Stimulated activated CD4-positive, alpha-beta T cell treated with anti-CD3 and anti-CD28 coated beads, Interleukin-1b, Interleukin-23, amount 100 ng/mL, for 4 hours (primary cell): ENCODE results near the gene SCAI.
"Not testable (repeated sequence)": the region's sequence is repeated elsewhere in the genome, so short reads cannot be mapped to it uniquely, and the experiment has no call there.

Experiments
- DNase-seq, 2 donors: peaks; one replicate each; pipeline ENCODE4 v3.0.0-alpha.2; 2020; ENCODE audit warnings: low read depth in 2 of 2

SCAI gene

DNA sequence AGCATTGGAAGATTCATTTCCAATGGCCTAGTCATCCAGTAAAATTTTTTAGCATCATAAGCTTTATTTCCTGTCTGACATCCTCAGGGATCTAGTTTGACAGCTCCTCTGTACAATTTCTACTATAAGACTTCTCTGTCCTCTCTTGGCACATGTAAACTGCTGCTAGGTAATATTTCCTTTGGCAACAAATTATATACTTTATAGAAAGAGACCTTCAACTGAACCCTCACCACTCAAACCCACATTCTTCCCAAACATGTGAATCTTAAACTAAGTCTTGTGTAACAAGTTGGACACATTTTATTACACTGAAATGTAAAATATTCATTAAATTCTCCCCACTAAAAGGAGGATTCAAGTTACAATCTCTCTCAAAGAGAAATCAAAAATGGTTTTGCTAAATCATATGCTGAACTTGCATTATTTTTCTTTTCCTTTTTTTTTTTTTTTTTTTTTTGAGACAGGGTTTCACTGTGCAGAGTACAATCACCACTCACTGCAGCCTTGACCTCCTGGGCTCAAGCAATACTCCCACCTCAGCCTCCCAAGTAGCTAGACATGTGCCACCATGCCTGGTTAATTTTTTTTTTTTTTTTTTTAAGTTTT lies 36.9 kb downstream of the SCAI start:
- no peak for DNase-seq

DNA sequence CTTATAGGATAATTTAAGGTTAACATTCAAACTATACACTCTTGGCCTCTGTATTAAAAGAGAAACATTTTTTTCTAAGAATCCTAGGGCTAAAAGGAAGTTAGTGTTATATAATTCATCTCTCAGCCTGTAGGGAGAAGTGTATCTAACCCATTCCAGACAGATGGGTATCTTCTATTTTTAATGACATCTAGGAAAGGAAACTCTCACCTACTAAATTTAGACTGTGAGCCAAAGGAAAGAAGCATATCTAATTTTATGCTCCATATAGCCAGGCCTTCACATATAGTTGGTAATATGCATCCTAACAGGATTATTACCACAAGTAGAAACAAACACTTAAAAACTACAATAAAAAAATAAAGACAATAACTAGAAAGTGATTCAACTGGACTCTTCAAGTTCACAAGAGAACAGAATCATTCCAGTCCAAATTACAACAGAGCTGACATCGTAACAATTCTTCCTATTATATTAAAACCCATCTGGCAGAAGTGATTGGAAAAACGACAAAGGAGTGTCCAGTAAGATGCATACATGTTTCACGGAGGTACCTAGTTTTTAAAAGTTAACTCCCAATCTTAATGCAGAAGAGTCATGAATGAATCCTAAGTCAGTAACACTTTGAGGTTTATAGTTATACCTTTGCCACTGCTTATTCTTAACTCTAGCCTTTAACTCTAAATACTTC lies 39.4 kb downstream of the SCAI start:
- DNase-seq = no peak

DNA sequence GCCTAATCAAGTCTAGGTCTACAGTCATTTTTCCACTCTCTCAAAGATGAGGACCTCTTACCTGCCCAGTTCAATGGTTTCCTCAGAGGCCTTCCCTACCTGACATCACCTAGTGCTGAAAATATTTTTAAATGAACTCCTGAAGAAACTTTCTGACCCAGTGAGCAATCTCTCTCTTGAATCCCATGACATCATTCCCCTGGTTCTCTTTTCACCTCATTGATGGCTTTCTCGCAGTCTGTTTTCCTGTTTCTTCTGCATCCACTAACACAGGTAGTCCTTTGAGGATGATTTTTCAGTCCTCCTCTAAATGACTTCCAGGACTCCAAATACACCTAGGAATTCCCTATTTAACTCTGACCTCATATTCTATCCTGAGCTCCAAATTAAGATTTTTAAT lies 40.3 kb downstream of the SCAI start:
- no peak for DNase-seq

DNA sequence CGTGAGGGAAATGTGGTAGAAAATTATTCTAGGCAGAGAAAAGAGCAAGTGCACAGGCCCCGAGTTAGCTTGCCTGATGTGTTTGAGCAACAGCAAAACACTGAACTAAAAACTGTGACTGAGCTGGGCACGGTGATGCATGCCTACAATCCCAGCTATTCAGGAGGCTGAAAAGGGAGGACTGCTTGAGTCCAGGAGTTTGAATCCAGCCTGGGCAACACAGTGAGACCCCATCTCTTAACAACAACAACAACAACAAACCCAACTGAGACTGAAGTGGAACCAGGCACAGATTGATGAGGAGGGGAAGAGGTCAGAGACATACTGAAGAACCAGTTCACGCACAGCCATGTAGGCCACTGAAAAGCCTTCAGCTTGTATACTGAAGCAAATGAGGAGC lies 42.5 kb downstream of the SCAI start:
- DNase-seq = no peak

DNA sequence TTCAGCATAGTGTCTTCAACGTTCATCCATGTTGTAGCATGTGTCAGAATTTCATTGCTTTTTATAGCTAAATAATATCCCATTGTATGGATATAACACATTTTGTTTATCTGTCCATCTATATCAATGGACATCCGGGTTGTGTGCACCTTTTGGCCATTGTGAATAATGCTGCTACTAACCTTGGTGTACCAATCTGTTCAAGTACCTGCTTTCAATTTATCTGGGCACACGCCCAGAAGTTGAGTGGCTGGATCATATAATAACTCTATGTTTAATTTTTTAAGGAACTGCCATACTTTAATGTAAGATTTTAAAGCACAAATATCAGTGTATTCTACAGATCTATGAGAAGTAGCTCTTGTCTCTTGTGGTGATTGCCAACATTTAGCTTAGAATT lies 43.5 kb downstream of the SCAI start:
- no peak for DNase-seq

DNA sequence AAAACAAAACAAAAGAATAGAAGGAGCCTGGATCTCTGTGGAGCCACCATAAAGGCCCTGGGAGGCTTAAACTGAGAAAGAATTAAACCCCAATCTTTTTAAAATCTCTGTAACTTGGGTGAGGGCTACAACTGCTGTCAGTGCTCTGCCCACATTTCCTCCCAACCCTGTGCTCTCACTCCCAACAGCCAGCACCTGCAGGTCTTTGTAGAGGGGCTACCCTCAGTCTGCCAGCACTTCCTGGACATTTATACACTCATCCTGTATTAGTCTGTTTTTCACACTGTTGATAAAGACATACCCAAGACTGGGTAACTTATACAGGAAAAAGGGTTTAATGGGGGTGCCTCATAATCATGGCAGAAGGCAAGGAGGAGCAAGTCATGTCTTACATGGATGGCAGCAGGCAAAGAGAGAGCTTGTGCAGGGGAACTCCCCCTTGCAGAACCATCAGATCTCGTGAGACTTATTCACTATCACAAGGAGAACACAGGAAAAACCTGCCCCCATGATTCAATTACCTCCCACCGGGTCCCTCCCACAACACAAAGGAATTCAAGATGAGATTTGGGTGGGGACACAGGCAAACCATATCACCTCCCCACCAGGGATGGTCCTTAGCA lies 47.4 kb downstream of the SCAI start:
- DNase-seq = no peak

DNA sequence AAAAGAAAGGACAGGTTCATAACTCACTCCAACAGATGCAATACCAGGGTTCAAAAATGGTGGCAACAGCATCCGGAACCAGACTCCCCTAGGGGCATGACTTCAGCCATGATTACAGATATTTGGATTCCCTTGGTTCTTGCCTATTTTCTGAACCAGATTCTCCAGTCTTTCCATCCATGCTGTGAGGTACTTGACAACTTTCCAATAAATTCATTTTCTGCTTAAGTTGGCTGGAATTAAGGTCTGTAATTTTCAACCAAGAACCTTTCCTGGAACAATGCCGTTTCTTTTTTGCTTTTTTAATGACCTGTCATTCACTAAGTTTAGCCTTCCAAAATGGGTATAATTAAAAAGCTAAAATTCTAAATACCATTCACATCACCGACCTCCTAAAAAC lies 52.2 kb downstream of the SCAI start:
- DNase-seq = no peak

DNA sequence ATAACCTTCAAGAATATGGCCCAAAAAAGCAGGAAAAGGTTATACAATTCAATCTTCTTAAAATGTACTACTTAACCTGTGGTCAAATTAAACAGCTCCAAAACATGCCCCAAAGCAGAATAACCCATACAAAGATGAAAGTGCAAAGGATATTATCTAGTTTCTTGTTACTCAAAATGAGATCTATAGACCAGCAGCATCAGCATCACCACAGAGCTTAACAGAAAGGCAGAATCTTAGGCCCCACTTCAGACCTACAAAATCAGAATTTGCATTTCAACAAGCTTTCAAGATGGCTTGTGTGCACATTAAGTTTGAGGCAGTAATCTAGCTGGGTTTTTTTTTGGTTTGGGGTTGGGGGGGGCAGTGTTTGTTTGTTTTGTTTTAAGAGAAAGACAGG lies 54.0 kb downstream of the SCAI start:
- no peak for DNase-seq

DNA sequence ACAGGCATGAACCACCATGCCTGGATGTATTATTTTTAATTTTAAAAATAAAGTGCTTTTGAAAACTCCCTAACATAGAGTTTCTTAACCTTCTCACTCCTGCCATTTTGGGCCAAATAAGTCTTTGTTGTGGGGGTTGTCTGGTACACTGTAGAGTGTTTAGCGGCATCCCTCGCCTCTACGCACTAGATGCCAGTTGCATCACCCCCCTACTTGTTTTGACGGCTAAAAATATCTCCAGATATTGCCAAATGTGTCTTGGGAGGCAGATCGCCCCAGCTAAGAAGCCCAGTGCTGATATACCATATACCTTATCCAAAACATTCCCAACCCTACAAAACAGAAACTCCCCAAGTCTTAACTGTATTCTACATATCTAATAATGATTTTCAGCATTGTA lies 54.6 kb downstream of the SCAI start:
- no peak for DNase-seq

DNA sequence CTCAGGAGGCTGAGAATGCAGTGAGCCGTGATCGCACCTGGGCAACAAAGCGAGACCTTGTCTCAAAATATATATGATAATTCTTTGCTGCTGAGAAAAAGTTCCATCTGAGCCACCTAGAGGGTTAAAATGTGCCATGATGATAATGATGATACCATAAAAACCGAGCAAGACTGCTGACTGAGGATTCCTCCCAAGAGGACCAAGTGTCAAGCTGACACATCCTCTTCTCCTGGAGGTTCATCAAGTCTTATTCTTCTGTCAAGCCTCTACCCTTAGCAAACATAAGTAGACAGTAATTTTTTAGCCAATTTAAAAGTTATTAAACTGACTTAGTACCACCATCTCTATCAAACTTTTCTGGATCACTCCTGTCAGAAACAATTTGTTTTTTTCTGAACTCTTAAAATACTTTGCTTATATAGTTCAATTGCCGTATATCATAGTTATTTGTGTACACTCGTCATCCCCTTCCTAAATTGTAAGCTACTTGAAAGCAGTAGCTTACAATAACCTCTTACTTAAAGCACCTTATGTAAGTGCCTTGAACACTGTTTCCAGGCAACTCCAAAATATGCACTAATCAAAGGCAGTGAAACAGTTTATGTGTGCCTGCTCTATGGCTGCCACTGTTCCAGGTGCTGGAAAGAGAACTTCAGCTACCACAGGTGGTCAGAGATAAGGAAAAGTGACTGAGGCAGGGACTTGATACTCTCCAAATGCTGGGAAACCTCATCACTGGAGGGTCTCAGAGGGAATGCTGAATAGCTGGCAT lies 57.4 kb downstream of the SCAI start:
- DNase-seq = no peak

DNA sequence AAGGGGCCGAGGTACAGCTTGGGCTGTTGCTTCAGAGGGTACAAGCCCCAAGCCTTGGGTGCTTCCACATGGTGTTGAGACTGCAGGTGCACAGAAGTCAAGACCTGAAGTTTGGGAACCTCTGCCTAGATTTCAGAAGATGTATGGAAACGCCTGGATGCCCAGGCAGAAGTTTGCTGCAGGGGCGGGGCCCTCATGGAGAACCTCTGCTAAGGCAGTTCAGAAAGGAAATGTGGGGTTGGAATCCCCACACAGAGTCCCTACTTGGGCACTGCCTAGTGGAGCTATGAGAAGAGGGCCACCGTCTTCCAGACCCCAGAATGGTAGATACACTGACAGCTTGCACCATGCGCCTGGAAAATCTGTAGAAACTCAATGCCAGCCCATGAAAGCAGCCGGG lies 61.1 kb downstream of the SCAI start:
- DNase-seq = not testable (repeated sequence)

DNA sequence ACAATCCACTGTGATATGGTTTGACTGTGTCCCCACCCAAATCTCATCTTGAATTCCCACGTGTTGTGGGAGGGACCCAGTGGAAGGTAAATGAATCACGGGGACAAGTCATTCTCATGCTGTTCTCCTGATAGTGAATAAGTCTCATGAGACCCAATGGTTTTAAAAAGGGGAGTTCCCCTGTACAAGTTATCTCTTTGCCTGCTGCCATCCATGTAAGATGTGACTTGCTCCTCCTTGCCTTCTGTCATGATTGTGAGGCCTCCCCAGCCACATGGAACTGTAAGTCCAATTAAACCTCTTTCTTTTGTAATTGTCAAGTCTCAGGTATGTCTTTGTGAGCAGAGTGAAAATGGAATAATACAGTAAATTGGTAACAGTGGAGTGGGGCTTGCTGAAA lies 62.5 kb downstream of the SCAI start:
- DNase-seq = not testable (repeated sequence)

DNA sequence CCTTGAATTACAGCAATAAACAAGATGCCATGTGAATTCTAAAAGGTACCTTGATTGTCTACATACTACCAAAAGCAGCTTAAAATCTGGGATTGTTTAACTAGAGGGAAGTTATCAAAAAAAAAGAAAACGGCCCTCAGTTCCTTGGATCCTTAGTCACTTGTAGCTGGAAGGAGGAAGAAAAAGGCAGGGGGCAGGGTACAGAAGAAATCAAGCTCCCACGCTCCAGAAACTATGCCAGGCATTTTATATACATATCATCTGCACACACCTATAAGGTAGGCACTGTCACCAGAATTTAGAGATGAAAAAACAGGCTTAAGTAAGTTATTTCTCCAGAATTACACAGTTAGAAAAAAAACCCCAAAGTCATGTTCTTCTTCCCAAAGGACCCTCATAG lies 63.4 kb downstream of the SCAI start:
- DNase-seq = no peak

DNA sequence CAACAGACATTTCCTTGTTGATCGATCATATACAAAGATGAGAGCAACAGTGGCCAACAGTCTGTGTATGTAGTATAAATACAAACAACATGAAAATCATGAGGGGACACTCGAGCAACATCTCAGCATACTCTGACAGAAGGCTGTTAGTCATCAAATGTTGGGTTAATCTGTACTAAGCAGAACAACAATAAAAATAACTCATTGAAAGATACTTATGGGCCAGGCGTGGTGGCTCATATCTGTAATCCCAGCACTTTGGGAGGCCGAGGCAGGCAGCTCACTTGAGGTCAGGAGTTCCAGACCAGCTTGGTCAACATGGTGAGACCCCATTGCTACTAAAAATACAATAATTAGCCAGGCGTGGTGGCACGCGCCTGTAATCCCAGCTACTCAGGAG lies 67.3 kb downstream of the SCAI start:
- no peak for DNase-seq

DNA sequence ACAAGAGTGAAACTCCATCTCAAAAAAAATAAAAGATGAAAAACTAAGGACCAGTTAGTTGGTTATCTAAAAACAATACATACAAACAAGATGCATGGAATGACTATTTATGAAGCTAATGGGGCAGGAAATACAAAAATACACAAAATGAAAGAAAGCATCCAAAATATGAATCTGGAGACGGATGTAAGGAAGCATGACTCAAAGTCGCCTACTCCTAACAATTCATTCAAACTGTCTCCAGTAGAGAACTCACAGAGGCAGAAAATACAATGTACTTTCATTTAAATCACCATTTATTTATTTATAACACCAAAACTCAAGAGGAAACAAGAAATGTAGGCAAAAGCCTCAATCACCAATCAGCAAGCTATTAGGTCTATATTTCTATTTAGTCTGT lies 68.4 kb downstream of the SCAI start:
- no peak for DNase-seq

DNA sequence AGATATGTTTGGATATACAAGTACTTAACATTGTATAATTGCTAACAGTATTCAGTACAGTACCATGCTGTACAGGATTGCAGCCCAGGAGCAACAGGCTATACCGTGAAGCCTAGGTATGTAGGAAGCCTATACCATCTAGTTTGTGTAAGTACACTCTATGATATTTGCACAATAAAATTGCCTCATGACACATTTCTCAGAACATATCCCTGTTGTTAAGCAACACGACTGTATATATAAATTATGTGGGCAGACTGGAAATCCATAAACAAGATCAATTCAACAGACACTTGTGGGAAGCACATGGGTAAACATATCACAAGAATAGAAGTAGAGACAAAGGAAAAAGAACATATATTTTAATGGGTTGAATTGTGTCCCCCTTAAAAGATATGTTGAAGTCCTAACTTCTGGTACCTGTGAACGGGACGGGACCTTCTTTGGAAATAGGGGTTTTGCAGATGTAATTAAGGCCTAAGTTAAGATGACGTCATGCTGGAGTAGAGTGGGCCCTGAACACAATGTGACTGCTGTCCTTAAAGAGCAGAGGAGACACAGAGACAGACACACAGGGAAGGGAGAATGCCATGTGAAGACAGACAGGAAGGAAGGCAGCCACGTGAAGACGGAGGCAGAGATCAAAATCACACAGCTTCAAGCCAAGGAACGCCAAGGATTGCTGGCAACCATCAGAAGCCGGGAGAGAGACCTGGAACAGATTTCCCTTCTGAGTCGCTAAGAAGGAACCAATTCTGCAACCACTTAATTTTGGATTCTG lies 76.3 kb downstream of the SCAI start:
- DNase-seq = no peak

DNA sequence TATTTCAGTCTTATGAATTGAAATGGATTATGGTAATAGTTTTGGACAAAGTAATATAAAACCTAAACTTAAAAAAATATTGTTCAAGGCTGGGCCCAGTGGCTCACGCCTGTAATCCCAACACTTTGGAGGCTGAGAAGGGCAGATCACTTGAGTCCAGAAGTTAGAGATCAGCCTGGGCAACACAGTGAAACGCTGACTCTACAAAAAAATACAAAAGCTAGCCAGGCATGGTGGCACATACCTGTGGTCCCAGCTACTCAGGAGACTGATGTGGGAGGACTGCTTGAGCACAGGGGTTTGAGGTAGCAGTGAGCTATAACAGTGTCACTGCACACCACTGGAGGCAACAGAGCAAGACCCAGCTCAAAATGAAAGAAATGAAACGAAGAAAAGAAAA lies 81.9 kb downstream of the SCAI start:
- no peak for DNase-seq

DNA sequence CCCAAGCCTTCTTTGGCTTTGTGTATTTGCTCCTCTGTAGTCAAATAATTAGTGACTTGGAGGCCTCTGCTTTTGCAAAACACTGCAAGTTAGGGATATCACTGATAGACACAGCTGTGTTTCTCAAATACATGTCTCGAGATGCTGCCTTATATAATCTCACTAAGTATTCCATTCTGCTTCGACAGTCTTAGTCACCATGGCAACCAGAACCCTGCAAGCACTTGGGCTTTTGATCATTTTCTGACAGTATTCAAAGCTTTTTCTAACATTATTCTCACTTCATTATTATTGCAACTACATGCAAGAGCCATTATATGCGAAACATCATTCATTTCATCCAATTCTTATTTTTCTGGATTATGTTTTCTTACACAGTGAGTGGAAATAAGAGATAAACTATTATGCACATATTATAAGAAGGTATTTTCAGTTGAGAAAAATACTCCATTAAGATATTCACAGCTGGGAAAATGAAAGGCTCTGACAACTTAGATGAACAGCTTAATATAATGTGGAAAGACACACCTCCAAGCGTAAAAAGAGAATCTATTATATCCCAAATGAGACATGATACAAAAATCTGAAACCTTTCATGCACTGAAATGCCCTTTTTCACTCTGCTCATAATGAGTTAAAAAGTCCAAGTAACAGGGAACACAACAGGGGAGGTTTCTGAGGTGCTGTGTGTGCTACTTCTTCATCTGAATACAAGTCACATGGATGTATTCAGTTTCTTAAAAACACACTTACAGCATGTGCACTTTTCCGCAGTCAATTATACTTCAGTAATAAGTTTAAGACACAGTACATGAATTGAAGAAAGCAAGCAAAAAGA lies 93.9 kb downstream of the SCAI start:
- no peak for DNase-seq

DNA sequence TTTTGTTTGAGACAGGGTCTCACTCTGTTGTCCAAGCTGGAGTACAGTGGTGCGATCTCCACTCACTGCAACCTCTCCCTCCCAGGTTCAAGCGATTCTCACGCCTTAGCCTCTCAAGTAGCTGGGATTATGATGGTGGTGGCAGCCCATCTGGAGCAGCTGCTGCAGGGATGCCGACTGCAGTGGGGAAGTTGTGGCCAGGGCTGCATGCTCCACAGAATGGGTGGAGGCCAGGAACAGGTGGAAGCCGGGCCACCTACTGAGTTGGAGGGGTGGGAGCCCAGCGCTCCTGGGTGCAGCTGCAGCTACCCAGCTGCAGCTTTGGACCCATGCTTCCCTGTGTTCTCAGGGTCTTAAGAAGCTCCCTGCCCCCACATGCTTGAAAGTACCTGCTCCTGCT lies 99.7 kb downstream of the SCAI start:
- DNase-seq = no peak

DNA sequence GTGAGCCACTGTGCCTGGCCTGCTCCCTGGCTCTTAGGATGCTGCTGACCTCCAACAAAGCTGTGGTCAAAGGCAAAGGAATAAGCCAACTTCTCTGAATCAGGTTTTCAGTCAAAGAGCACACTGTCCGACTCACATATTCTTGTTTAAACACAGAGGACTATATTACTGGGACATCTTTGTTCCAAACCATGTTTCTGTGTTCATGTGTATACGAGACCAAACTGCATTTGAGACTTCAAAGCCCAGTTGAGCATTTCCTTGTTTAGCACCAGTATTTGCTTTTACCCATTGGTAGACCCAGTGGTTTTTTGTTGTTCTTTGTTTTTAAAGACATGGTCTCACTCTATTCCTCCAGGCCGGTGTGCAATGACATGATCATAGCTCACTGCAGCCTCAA lies 100.2 kb downstream of the SCAI start:
- no peak for DNase-seq

DNA sequence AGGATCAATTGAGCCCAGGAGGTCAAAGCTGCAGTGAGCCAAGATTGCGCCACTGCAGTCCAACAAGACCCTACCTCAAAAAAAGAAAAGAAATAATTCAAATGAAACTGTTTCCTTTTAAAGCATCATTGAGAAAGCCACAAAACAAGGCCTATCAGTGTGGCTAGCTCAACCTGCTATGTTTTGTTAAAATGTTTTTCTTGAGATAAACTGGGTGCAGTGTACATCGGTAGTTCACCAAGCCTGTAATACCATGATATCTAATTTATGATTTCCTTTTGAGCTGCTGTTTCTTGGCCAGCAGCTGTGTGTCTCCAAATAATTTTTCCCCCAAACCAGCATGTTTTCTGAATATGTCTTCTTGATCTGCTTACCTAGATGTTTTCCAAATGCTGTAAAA lies 105.2 kb downstream of the SCAI start:
- DNase-seq = no peak
